GM19035 (cell line): ENCODE measurements around the gene AP4M1.

Experiments
- ATAC-seq: cut with Tn5 transposase; IDR thresholded peaks from one replicate; pipeline ENCODE4 v1.9.1; 2021; ENCODE audit not compliant: unreplicated experiment

Gene AP4M1

GRCh38 chr7:100085515-100085914 lies 15.9 kb upstream of the AP4M1 start:
- no peak for ATAC-seq

- ATAC-seq = no peak
Measured at GRCh38 chr7:100087055-100087750, 14.2 kb upstream of the AP4M1 start.

- ATAC-seq = no peak
Measured at GRCh38 chr7:100088095-100088620, 13.3 kb upstream of the AP4M1 start.

GRCh38 chr7:100088621-100089457 lies 12.6 kb upstream of the AP4M1 start, which contains the start of gene COPS6:
COPS6 (plus strand) TSS chr7:100088969; CDS start chr7:100088991, 22 bp downstream.
- peak; percentile 77 for ATAC-seq

- no peak for ATAC-seq
Measured at GRCh38 chr7:100089458-100090196, 11.8 kb upstream of the AP4M1 start.

- ATAC-seq = no peak
Measured at GRCh38 chr7:100090527-100091410, 10.7 kb upstream of the AP4M1 start.

GRCh38 chr7:100091411-100092181 lies 9.8 kb upstream of the AP4M1 start:
- no peak for ATAC-seq

- ATAC-seq = no peak
Measured at GRCh38 chr7:100093054-100093453, 8.4 kb upstream of the AP4M1 start.

- ATAC-seq = no peak
Measured at GRCh38 chr7:100093498-100093897, 7.9 kb upstream of the AP4M1 start.

- no peak for ATAC-seq
Measured at GRCh38 chr7:100093925-100094486, 7.4 kb upstream of the AP4M1 start.

- no peak for ATAC-seq
Measured at GRCh38 chr7:100095289-100095688, 6.2 kb upstream of the AP4M1 start.

GRCh38 chr7:100095704-100096103 lies 5.7 kb upstream of the AP4M1 start:
- ATAC-seq = no peak

- ATAC-seq = no peak
Measured at GRCh38 chr7:100098913-100099312, 2.5 kb upstream of the AP4M1 start.

- ATAC-seq = no peak
Measured at GRCh38 chr7:100099452-100099851, 2.0 kb upstream of the AP4M1 start.

- ATAC-seq = peak; percentile 70
Measured at GRCh38 chr7:100100420-100101015, 925 bp upstream of the AP4M1 start.

- ATAC-seq = no peak
Measured at GRCh38 chr7:100102950-100103840, 1.8 kb downstream of the AP4M1 start.

- no peak for ATAC-seq
Measured at GRCh38 chr7:100105534-100105933, 4.1 kb downstream of the AP4M1 start.

- no peak for ATAC-seq
Measured at GRCh38 chr7:100106633-100107032, 5.2 kb downstream of the AP4M1 start.
